Hepatocyte (in vitro differentiated cells): ENCODE data around the gene KCNJ9. TPM values are rescaled to one million over a fixed set of nuclear protein-coding genes. Genes with fewer than 3 reads are reported as not detected.

Source experiments
- DNase-seq: peaks from one replicate; pipeline ENCODE4 v3.0.0-alpha.2; 2016; ENCODE audit warnings: low spot score
- H2AFZ ChIP-seq: fragments of 200-600 bp; sonication (generic); 2 replicates; pipeline ENCODE4 v1.6.0; 2016; ENCODE audit warnings: antibody characterized with exemption, mild to moderate bottlenecking
- H3K27ac ChIP-seq: fragments of 200-600 bp; sonication (generic); 2 replicates; pipeline ENCODE4 v1.5.1; 2016; ENCODE audit warnings: mild to moderate bottlenecking
- H3K27me3 ChIP-seq: fragments of 200-600 bp; sonication (generic); 2 replicates; pipeline ENCODE4 v1.6.1; 2016
- H3K36me3 ChIP-seq: fragments of 200-600 bp; sonication (generic); replicated peaks from 2 replicates; pipeline ENCODE4 v1.5.1; 2016; ENCODE audit warnings: low read depth; ENCODE audit not compliant: insufficient read depth
- H3K4me1 ChIP-seq: fragments of 200-600 bp; sonication (generic); 2 replicates; pipeline ENCODE4 v1.5.1; 2016; ENCODE audit warnings: mild to moderate bottlenecking, moderate library complexity; ENCODE audit not compliant: insufficient read depth
- H3K4me2 ChIP-seq: fragments of 200-600 bp; sonication (generic); 2 replicates; pipeline ENCODE4 v1.6.0; 2016
- H3K4me3 ChIP-seq: fragments of 200-600 bp; sonication (generic); 2 replicates; pipeline ENCODE4 v1.5.1; 2016; ENCODE audit warnings: mild to moderate bottlenecking
- H3K79me2 ChIP-seq: fragments of 200-600 bp; sonication (generic); 2 replicates; pipeline ENCODE4 v1.6.0; 2017; ENCODE audit warnings: mild to moderate bottlenecking
- H3K9me2 ChIP-seq: fragments of 200-600 bp; sonication (generic); replicated peaks from 2 replicates; pipeline ENCODE4 v1.6.0; 2017; ENCODE audit warnings: mild to moderate bottlenecking; ENCODE audit not compliant: insufficient read depth
- H3K9me3 ChIP-seq: fragments of 200-600 bp; sonication (generic); 2 replicates; pipeline ENCODE4 v1.5.1; 2016; ENCODE audit warnings: low read depth, mild to moderate bottlenecking
- H4K20me1 ChIP-seq: fragments of 200-600 bp; sonication (generic); 2 replicates; pipeline ENCODE4 v1.6.0; 2016; ENCODE audit warnings: mild to moderate bottlenecking; ENCODE audit not compliant: insufficient read depth, poor library complexity, severe bottlenecking
- EZH2 ChIP-seq: fragments of 200-600 bp; sonication (generic); IDR thresholded peaks from 2 replicates; pipeline ENCODE4 v1.6.1; 2016; ENCODE audit warnings: antibody characterized with exemption, mild to moderate bottlenecking, borderline replicate concordance
- EZH2phosphoT487 ChIP-seq: fragments of 200-600 bp; sonication (generic); IDR thresholded peaks from one replicate; pipeline ENCODE4 v1.6.1; 2018; ENCODE audit warnings: antibody characterized with exemption, mild to moderate bottlenecking, low read depth, moderate library complexity; ENCODE audit not compliant: unreplicated experiment, severe bottlenecking
- WGBS: methylation state at CpG from one replicate; pipeline ENCODE4 v1.1.6; 2016; ENCODE audit warnings: low lambda C conversion rate; ENCODE audit errors: missing lambda C conversion rate; 5-methylcytosine and 5-hydroxymethylcytosine counted together
- polyA plus RNA-seq: library from polyadenylated mRNA; unstranded; fragments of >200 nt; fragmentation: Nextera tagmentation; extraction: Ambion mirVana; gene quantifications from 2 replicates; pipeline ENCODE4 v1.2.1, GENCODE V29; 2016
- total RNA-seq: library from RNA; depleted of rRNA; stranded (reverse); fragments of >200 nt; gene quantifications from 2 replicates; pipeline ENCODE4 v1.2.3, GENCODE V29; 2014
- TF ChIP-seq, protein P1 (sequence below): fragments of 200-600 bp; sonication (generic); IDR thresholded peaks from 2 replicates; pipeline ENCODE4 v1.5.1; 2016; ENCODE audit warnings: antibody characterized with exemption, mild to moderate bottlenecking; ENCODE audit not compliant: poor library complexity

The KCNJ9 gene
- total and polyA plus RNA-seq, 2 experiments from 2014 or later: not detected

GRCh38 chr1:160129558-160129957, 48.2 kb downstream of the KCNJ9 start:
- Histone ChIP-seq H3K36me3 (no peaks in the 10 kb centered on the region), H3K4me2 (no peak overlapping the region), H2AFZ (no peak overlapping the region), H3K4me1 (peaks cover 8% of the 10 kb centered on the region), H3K9me2 (no peaks in the 10 kb centered on the region), H4K20me1 (no peaks in the 10 kb centered on the region), H3K4me3 (no peak overlapping the region), H3K27ac (no peak overlapping the region), H3K27me3 (no peaks in the 10 kb centered on the region), H3K9me3 (no peaks in the 10 kb centered on the region), H3K79me2 (no peaks in the 10 kb centered on the region)
- WGBS: 76% methylated on average over 3 of the region's 3 CpGs
- no peak for DNase-seq
- TF ChIP-seq, protein P1, sequence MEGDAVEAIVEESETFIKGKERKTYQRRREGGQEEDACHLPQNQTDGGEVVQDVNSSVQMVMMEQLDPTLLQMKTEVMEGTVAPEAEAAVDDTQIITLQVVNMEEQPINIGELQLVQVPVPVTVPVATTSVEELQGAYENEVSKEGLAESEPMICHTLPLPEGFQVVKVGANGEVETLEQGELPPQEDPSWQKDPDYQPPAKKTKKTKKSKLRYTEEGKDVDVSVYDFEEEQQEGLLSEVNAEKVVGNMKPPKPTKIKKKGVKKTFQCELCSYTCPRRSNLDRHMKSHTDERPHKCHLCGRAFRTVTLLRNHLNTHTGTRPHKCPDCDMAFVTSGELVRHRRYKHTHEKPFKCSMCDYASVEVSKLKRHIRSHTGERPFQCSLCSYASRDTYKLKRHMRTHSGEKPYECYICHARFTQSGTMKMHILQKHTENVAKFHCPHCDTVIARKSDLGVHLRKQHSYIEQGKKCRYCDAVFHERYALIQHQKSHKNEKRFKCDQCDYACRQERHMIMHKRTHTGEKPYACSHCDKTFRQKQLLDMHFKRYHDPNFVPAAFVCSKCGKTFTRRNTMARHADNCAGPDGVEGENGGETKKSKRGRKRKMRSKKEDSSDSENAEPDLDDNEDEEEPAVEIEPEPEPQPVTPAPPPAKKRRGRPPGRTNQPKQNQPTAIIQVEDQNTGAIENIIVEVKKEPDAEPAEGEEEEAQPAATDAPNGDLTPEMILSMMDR: no peak
- TF ChIP-seq EZH2 (no peak), EZH2phosphoT487 (no peak)

GRCh38 chr1:160129966-160130365, 48.6 kb downstream of the KCNJ9 start:
- no peaks in the 10 kb centered on the region for H3K36me3 ChIP-seq
- no peak overlapping the region for H3K4me3 ChIP-seq
- no peaks in the 10 kb centered on the region for H3K79me2 ChIP-seq
- no peaks in the 10 kb centered on the region for H3K9me2 ChIP-seq
- no peak overlapping the region for H3K27ac ChIP-seq
- peaks cover 6% of the 10 kb centered on the region for H3K4me1 ChIP-seq
- no peak overlapping the region for H3K4me2 ChIP-seq
- no peaks in the 10 kb centered on the region for H3K9me3 ChIP-seq
- no peak for DNase-seq
- H2AFZ ChIP-seq: no peak overlapping the region
- H3K27me3 ChIP-seq: no peaks in the 10 kb centered on the region
- H4K20me1 ChIP-seq: no peaks in the 10 kb centered on the region
- TF ChIP-seq, protein P1: no peak
- TF ChIP-seq EZH2 (no peak), EZH2phosphoT487 (no peak)
- 94% methylated on average over 11 of the region's 11 CpGs for WGBS

- DNase-seq: no peak
- 92% methylated on average over 5 of the region's 5 CpGs for WGBS
These were observed 49.1 kb downstream of the KCNJ9 start for GRCh38 chr1:160130486-160130885.

More at GRCh38 chr1:160130486-160130885, 49.1 kb downstream of the KCNJ9 start:
- no peak overlapping the region for H3K4me3 ChIP-seq
- no peaks in the 10 kb centered on the region for H4K20me1 ChIP-seq
- no peaks in the 10 kb centered on the region for H3K27me3 ChIP-seq
- peaks cover 1% of the 10 kb centered on the region for H3K4me1 ChIP-seq
- H3K79me2 ChIP-seq: no peaks in the 10 kb centered on the region
- TF ChIP-seq, protein P1: no peak
- TF ChIP-seq EZH2 (no peak), EZH2phosphoT487 (no peak)
- H2AFZ ChIP-seq: no peak overlapping the region
- H3K27ac ChIP-seq: no peak overlapping the region
- H3K9me3 ChIP-seq: no peaks in the 10 kb centered on the region
- H3K9me2 ChIP-seq: no peaks in the 10 kb centered on the region
- H3K4me2 ChIP-seq: no peak overlapping the region
- no peaks in the 10 kb centered on the region for H3K36me3 ChIP-seq
